OCI-LY7 (cell line): Measurements from ENCODE around the gene ENAM. TPM values are rescaled to one million over a fixed set of nuclear protein-coding genes. Genes with fewer than 3 reads are reported as not detected.
"Not testable (repeated sequence)": the region's sequence is repeated elsewhere in the genome, so short reads cannot be mapped to it uniquely, and the experiment has no call there.

ENCODE experiments used
- BruUV-seq: library from RNA; stranded (reverse); fragments of 400-500 nt; replicated peaks from 2 replicates; lab custom pipeline; 2021; lab: Mats Ljungman, UMichigan
- CTCF ChIA-PET: fragments of 300-600 bp; sonication (Branson Sonifier 250); formaldehyde crosslinking; loops from one replicate; lab custom pipeline; 2022; ENCODE audit warnings: antibody characterized with exemption; ENCODE audit not compliant: unreplicated experiment; lab: Charles Lee
- POLR2A ChIA-PET: fragments of 300-600 bp; sonication (Branson Sonifier 250); formaldehyde crosslinking; loops from one replicate; lab custom pipeline; 2022; ENCODE audit warnings: antibody characterized with exemption; lab: Charles Lee
- DNase-seq: peaks from one replicate; pipeline ENCODE4 v3.0.0-alpha.2; 2015; ENCODE audit warnings: low spot score
- H2AFZ ChIP-seq: fragments of 200-600 bp; sonication (generic), shearing (Covaris generic); 2 replicates; pipeline ENCODE4 v1.6.1; 2014; ENCODE audit warnings: mild to moderate bottlenecking, antibody characterized with exemption, low read length, moderate library complexity
- H3K27ac ChIP-seq: fragments of 200-600 bp; sonication (generic); 2 replicates; pipeline ENCODE4 v1.5.1; 2014; ENCODE audit warnings: mixed run types, low read depth, mild to moderate bottlenecking, moderate library complexity, low read length, inconsistent platforms; ENCODE audit not compliant: poor library complexity, severe bottlenecking
- H3K36me3 ChIP-seq: fragments of 200-600 bp; sonication (generic); 2 replicates; pipeline ENCODE4 v1.6.1; 2014; ENCODE audit warnings: mild to moderate bottlenecking, antibody characterized with exemption, low read length, moderate library complexity, mixed read lengths; ENCODE audit not compliant: insufficient read depth
- H3K4me1 ChIP-seq: fragments of 200-600 bp; sonication (generic); 2 replicates; pipeline ENCODE4 v1.5.1; 2014; ENCODE audit warnings: mild to moderate bottlenecking, low read length; ENCODE audit not compliant: insufficient read depth, poor library complexity, severe bottlenecking
- H3K4me2 ChIP-seq: fragments of 200-600 bp; sonication (generic); 2 replicates; pipeline ENCODE4 v1.6.1; 2014; ENCODE audit warnings: mild to moderate bottlenecking, low read length
- H3K4me3 ChIP-seq: fragments of 200-600 bp; sonication (generic); 2 replicates; pipeline ENCODE4 v1.5.1; 2014; ENCODE audit warnings: mild to moderate bottlenecking, low read depth, low read length; ENCODE audit not compliant: poor library complexity, severe bottlenecking
- H3K79me2 ChIP-seq: fragments of 200-600 bp; sonication (generic); 2 replicates; pipeline ENCODE4 v1.6.1; 2016; ENCODE audit warnings: low read depth, mild to moderate bottlenecking, low read length, moderate library complexity, mixed read lengths; ENCODE audit not compliant: insufficient read depth
- H3K9me2 ChIP-seq: fragments of 200-600 bp; sonication (generic); 2 replicates; pipeline ENCODE4 v1.6.1; 2016; ENCODE audit warnings: mild to moderate bottlenecking, low read length, mixed read lengths; ENCODE audit not compliant: insufficient read depth
- H3K9me3 ChIP-seq: fragments of 200-600 bp; sonication (generic); 2 replicates; pipeline ENCODE4 v1.6.1; 2014; ENCODE audit warnings: mild to moderate bottlenecking, mixed run types, low read length, mixed read lengths
- H4K20me1 ChIP-seq: fragments of 200-600 bp; sonication (generic); 2 replicates; pipeline ENCODE4 v1.6.1; 2014; ENCODE audit warnings: mild to moderate bottlenecking, antibody characterized with exemption, low read length, moderate library complexity, mixed read lengths; ENCODE audit not compliant: insufficient read depth
- EZH2phosphoT487 ChIP-seq: fragments of 200-600 bp; sonication (generic); IDR thresholded peaks from 2 replicates; pipeline ENCODE4 v1.6.1; 2018; ENCODE audit warnings: low read depth, borderline replicate concordance, mild to moderate bottlenecking, mixed run types, antibody characterized with exemption, low read length, moderate library complexity, mixed read lengths
- intact Hi-C: fragments of 100-400 bp; cut with micrococcal nuclease; formaldehyde crosslinking; loops from one replicate; pipeline ENCODE4 v1.10.0; 2022; ENCODE audit not compliant: unreplicated experiment
- total RNA-seq, 2 experiments: library from RNA; depleted of rRNA in 1 of 2; stranded (reverse); fragments of >200 nt in 1 of 2; shearing (Covaris generic) in 1 of 2; gene quantifications; 2 replicates each; pipeline ENCODE4 v1.2.3, GENCODE V29; 2014 to 2022
- TF ChIP-seq, protein P1 (sequence below): fragments of 200-600 bp; sonication (generic); conservative IDR thresholded peaks from 2 replicates; pipeline ENCODE4 v1.5.1; 2014; ENCODE audit warnings: mild to moderate bottlenecking, antibody characterized with exemption, low read length, moderate library complexity, mixed read lengths

ENAM gene
- total RNA-seq, 2 experiments from 2014 or later: 0.32 to 3.5 TPM

DNA sequence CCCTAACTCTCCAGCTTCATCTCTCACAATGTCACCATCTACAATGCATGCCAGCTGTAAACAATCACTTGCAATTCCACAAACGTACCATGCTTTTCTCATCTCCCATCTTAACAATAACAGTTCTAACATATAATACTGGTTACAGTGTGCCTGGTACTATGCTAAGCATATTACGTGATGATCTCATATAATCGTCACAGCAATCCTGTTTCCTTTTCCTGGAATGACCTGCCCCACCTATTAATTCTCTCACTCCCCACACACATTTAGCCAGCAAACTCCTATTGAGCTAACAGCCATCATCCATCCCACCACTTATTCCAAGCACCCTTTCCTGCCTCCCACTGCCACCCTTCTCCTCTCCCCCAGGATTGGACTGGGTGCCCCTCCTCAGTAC is 29.9 kb downstream of the ENAM start:
- no peaks in the 10 kb centered on the region for H3K9me2 ChIP-seq
- peak overlapping the region; percentile 71 for H3K4me2 ChIP-seq
- intact Hi-C loops: no loop called here
- H3K4me3 ChIP-seq: peak overlapping the region; percentile 98
- BruUV-seq: no TSS peak
- H3K79me2 ChIP-seq: peaks cover 86% of the 10 kb centered on the region
- ChIA-PET CTCF (no interaction called here), POLR2A (interaction anchor here (0.7 to 17.1 kb wide), 6 partner anchors 10 to 46 kb away, joined by 3 to 837 read pairs (median 4); partner anchors contain the start of gene JCHAIN)
- peak overlapping the region; percentile 14 for H3K27ac ChIP-seq
- TF ChIP-seq EZH2phosphoT487: no peak
- TF ChIP-seq, protein P1, sequence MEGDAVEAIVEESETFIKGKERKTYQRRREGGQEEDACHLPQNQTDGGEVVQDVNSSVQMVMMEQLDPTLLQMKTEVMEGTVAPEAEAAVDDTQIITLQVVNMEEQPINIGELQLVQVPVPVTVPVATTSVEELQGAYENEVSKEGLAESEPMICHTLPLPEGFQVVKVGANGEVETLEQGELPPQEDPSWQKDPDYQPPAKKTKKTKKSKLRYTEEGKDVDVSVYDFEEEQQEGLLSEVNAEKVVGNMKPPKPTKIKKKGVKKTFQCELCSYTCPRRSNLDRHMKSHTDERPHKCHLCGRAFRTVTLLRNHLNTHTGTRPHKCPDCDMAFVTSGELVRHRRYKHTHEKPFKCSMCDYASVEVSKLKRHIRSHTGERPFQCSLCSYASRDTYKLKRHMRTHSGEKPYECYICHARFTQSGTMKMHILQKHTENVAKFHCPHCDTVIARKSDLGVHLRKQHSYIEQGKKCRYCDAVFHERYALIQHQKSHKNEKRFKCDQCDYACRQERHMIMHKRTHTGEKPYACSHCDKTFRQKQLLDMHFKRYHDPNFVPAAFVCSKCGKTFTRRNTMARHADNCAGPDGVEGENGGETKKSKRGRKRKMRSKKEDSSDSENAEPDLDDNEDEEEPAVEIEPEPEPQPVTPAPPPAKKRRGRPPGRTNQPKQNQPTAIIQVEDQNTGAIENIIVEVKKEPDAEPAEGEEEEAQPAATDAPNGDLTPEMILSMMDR: no peak
- H3K4me1 ChIP-seq: peaks cover 60% of the 10 kb centered on the region
- H3K36me3 ChIP-seq: peaks cover 97% of the 10 kb centered on the region
- H2AFZ ChIP-seq: no peak overlapping the region
- peaks cover 24% of the 10 kb centered on the region for H4K20me1 ChIP-seq
- DNase-seq: no peak
- H3K9me3 ChIP-seq: no peaks in the 10 kb centered on the region

DNA sequence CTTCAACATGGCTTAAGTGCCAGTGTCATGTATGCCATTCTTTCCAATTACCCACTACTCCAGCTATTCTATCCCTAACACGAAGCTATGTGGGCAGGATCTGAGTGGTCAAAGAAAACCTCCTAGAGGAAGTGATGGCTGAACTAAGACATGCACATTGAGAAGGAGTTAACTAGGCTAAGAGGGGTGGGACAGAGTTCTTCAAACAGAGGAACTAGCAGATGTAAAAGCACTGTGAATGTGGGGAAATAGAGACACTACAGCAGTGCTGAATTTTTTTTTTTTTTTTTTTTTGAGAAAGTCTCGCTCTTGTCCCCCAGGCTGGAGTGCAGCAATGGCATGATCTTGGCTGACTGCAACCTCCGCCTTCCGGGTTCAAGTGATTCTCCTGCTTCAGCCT is 31.6 kb downstream of the ENAM start:
- peak; percentile 63 for DNase-seq
- H3K9me2 ChIP-seq: no peaks in the 10 kb centered on the region
- H3K4me2 ChIP-seq: peak overlapping the region; percentile 98
- TF ChIP-seq, protein P1: no peak
- TF ChIP-seq EZH2phosphoT487: no peak
- H3K27ac ChIP-seq: peak overlapping the region; percentile 91
- H2AFZ ChIP-seq: no peak overlapping the region
- peaks cover 98% of the 10 kb centered on the region for H3K79me2 ChIP-seq
- H4K20me1 ChIP-seq: peaks cover 21% of the 10 kb centered on the region
- BruUV-seq: no TSS peak
- ChIA-PET CTCF (interaction anchor here (0.6 to 1.0 kb wide), 2 partner anchors 29 to 77 kb away, joined by 3 to 4 read pairs; no protein-coding TSS in a partner anchor), POLR2A (interaction anchor here (0.7 to 17.1 kb wide), 13 partner anchors 10 to 271 kb away, joined by 3 to 837 read pairs (median 4); partner anchors contain the start of genes RUFY3 and UTP3)
- H3K36me3 ChIP-seq: peaks cover 97% of the 10 kb centered on the region
- intact Hi-C loops: loop anchor here (5.0 kb wide), 1 partner anchor 337 kb away; no protein-coding TSS in a partner anchor
- no peaks in the 10 kb centered on the region for H3K9me3 ChIP-seq
- H3K4me3 ChIP-seq: peak overlapping the region; percentile 98
- H3K4me1 ChIP-seq: peaks cover 56% of the 10 kb centered on the region

DNA sequence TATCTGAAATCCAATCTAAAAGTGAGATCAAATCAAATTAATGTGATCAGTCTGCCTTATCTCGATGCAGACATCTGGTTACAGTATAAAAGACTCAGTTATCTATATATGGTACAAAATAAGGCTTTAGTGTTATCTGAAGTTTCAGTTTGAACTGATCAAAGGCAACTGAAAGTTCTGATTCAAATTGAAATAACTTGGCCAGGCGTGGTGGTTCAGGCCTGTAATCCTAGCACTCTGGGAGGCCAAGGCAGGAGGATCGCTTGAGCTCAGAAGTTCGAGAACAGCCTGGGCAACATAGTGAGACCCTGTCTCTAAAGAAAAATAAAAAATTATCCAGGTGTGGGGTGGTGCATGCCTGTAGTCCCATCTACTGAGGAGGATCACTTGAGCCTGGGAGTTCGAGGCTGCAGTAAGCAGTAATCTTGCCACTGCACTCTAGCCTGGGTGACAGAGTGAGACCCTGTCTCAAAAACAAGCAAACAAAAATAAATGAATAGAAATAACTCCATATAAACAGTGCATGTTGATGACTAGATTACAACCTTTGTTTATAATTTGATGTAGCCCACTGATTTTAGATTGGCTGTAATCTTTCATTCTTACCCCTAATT is 32.9 kb downstream of the ENAM start:
- DNase-seq, H2AFZ ChIP-seq, CTCF ChIA-PET, H3K9me3 ChIP-seq, BruUV-seq, H3K9me2 ChIP-seq: not testable (repeated sequence)
- Histone ChIP-seq H3K4me3 (peak overlapping the region; percentile 98), H3K79me2 (peaks cover 100% of the 10 kb centered on the region), H4K20me1 (peaks cover 16% of the 10 kb centered on the region), H3K36me3 (peaks cover 95% of the 10 kb centered on the region), H3K4me2 (peak overlapping the region; percentile 98), H3K4me1 (peaks cover 56% of the 10 kb centered on the region), H3K27ac (peak overlapping the region; percentile 91)
- intact Hi-C loops: loop anchor here (1.0 to 5.0 kb wide), 2 partner anchors 27 to 336 kb away; partner anchors contain the start of gene UTP3
- POLR2A ChIA-PET: interaction anchor here (0.6 to 17.1 kb wide), 12 partner anchors 8 to 335 kb away, joined by 3 to 837 read pairs (median 4); partner anchors contain the start of genes RUFY3 and UTP3
